SU-DHL-6 (cell line): Measurements from ENCODE around the gene HMGB1.

Experiments
- EZH2phosphoT487 ChIP-seq: fragments of 200-600 bp; sonication (generic), shearing (Covaris generic); conservative IDR thresholded peaks from 2 replicates; pipeline ENCODE4 v1.6.1; 2018; ENCODE audit warnings: mild to moderate bottlenecking, antibody characterized with exemption, low read length, moderate library complexity, mixed read lengths
- TF ChIP-seq, protein P1 (sequence below): fragments of 200-600 bp; sonication (generic); IDR thresholded peaks from one replicate; pipeline ENCODE4 v1.5.1; 2017; ENCODE audit warnings: antibody characterized with exemption, mild to moderate bottlenecking, low read length, moderate library complexity; ENCODE audit not compliant: insufficient read depth, poor library complexity, severe bottlenecking

GRCh38 chr13:30431269-30431940, 34.3 kb downstream of the HMGB1 start:
- TF ChIP-seq EZH2phosphoT487 = no peak
- TF ChIP-seq, protein P1, sequence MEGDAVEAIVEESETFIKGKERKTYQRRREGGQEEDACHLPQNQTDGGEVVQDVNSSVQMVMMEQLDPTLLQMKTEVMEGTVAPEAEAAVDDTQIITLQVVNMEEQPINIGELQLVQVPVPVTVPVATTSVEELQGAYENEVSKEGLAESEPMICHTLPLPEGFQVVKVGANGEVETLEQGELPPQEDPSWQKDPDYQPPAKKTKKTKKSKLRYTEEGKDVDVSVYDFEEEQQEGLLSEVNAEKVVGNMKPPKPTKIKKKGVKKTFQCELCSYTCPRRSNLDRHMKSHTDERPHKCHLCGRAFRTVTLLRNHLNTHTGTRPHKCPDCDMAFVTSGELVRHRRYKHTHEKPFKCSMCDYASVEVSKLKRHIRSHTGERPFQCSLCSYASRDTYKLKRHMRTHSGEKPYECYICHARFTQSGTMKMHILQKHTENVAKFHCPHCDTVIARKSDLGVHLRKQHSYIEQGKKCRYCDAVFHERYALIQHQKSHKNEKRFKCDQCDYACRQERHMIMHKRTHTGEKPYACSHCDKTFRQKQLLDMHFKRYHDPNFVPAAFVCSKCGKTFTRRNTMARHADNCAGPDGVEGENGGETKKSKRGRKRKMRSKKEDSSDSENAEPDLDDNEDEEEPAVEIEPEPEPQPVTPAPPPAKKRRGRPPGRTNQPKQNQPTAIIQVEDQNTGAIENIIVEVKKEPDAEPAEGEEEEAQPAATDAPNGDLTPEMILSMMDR = no peak
